Large intestine (tissue), 3 donors: ENCODE results near the gene SUSD3. TPM values are rescaled to one million over a fixed set of nuclear protein-coding genes. Genes with fewer than 3 reads are reported as not detected.

Experiments
- DNase-seq, 2 donors: peaks; one replicate each; pipeline versions ENCODE4 v3.0.0 to v3.0.0-alpha.2; 2013
- H3K27ac ChIP-seq: one replicate; pipeline ENCODE4 v1.5.1; 2013; ENCODE audit warnings: low read length
- H3K27me3 ChIP-seq: 2 replicates; pipeline ENCODE4 v1.6.1; 2013; ENCODE audit warnings: low read length; ENCODE audit not compliant: control insufficient read depth, insufficient read depth
- H3K36me3 ChIP-seq: 2 replicates; pipeline ENCODE4 v1.6.1; 2013; ENCODE audit warnings: low read length; ENCODE audit not compliant: control insufficient read depth, insufficient read depth
- H3K4me1 ChIP-seq: one replicate; pipeline ENCODE4 v1.6.1; 2013; ENCODE audit warnings: low read length; ENCODE audit not compliant: control insufficient read depth, insufficient read depth
- H3K4me3 ChIP-seq: one replicate; pipeline ENCODE4 v1.5.1; 2013; ENCODE audit warnings: low read length
- H3K9me3 ChIP-seq: one replicate; pipeline ENCODE4 v1.6.1; 2013; ENCODE audit warnings: mild to moderate bottlenecking, low read depth, low read length, moderate library complexity; ENCODE audit not compliant: control insufficient read depth
- WGBS: methylation state at CpG from one replicate; pipeline ENCODE4 v1.1.5; 2013; ENCODE audit warnings: low lambda C conversion rate; ENCODE audit not compliant: insufficient coverage; 5-methylcytosine and 5-hydroxymethylcytosine counted together
- polyA plus RNA-seq: library from polyadenylated mRNA; unstranded; fragments of 120-200 nt; gene quantifications from one replicate; pipeline ENCODE4 v1.2.1, GENCODE V29; 2013

The SUSD3 gene
- polyA plus RNA-seq, 1 donor, result 7.6 TPM

DNA sequence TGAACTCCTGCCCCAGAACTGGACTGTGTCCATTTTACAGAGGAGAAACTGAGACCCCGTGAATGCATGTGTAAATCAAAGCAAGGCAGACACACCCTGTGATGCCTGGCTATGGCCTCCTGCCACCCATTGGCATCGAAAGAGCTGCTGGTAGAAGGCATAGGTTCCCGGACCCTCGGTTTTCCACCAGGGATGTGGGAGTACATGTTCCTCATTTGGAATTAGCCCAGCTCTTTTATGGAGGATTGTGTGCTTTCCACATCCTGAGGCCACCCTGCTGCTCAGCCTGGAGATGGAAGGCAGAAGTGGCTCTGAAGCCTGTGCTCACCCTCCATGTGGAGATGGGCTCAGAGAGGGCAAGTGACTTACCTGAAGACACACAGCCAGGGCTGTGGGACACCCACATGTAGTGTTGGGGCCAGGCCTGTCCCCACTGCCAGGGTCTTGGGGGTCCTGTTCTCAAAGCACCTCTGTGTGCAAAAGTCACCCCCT, 2.8 kb downstream of the SUSD3 start:
- peaks cover 38% of the 10 kb centered on the region for H3K4me1 ChIP-seq
- no CpG with 5 or more reads among the region's 4 CpGs for WGBS
- H3K36me3 ChIP-seq, result no peaks in the 10 kb centered on the region
- DNase-seq, result no peak
- no peaks in the 10 kb centered on the region for H3K27me3 ChIP-seq
- no peaks in the 10 kb centered on the region for H3K9me3 ChIP-seq
- no peak overlapping the region for H3K4me3 ChIP-seq
- peak overlapping the region; percentile 73 for H3K27ac ChIP-seq

- peak overlapping the region; percentile 73 for H3K27ac ChIP-seq
- no peak overlapping the region for H3K4me3 ChIP-seq
- H3K9me3 ChIP-seq, result no peaks in the 10 kb centered on the region
- no peaks in the 10 kb centered on the region for H3K36me3 ChIP-seq
- WGBS, result no CpG with 5 or more reads among the region's 19 CpGs
- peak; percentile 85 to 97 for DNase-seq
- peaks cover 38% of the 10 kb centered on the region for H3K4me1 ChIP-seq
- H3K27me3 ChIP-seq, result no peaks in the 10 kb centered on the region
These were observed 3.6 kb downstream of the SUSD3 start for GRCh38 chr9:93061791-93062763.

DNA sequence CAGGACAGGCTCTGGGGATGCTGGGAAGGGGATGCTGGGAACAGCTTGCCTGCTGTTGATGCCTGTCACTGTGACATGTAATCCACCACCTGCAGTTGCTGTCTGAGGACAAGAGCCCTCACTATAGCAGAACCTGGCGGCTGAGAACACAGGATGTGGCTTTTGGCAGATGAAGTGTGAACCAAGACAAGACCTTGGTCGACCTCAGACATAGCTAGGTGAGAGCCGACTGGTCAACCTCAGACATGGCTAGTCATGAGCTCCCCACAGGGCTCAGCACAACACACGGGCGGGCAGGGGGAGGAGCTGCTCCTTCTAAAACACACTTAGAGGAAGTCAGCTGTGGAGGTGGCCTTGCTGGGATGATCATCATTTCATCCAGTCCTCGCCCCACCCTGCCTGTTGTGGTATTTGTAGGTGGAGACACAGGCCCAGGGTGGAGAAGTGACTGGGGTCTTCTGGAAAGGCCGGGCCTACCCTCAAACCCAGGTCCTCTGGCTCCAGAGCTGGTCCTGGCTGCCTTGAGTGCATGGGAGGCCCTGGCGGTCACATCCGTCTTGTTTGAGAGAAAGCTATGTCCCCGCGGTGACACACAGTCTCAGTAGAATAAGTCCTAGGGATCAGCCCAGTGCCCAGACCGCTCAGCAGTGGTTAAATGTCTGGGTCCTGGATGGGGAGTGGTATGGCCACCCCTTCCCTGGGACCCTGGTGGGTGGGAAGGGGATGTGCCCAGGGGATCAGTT, 6.1 kb downstream of the SUSD3 start:
- Histone ChIP-seq H3K9me3 (no peaks in the 10 kb centered on the region), H3K27me3 (no peaks in the 10 kb centered on the region), H3K36me3 (no peaks in the 10 kb centered on the region), H3K4me3 (no peak overlapping the region), H3K4me1 (peaks cover 28% of the 10 kb centered on the region), H3K27ac (no peak overlapping the region)
- WGBS, result 80% methylated on average over 1 of the region's 12 CpGs
- DNase-seq, result peak in 1 of 2 donors; percentile 58

DNA sequence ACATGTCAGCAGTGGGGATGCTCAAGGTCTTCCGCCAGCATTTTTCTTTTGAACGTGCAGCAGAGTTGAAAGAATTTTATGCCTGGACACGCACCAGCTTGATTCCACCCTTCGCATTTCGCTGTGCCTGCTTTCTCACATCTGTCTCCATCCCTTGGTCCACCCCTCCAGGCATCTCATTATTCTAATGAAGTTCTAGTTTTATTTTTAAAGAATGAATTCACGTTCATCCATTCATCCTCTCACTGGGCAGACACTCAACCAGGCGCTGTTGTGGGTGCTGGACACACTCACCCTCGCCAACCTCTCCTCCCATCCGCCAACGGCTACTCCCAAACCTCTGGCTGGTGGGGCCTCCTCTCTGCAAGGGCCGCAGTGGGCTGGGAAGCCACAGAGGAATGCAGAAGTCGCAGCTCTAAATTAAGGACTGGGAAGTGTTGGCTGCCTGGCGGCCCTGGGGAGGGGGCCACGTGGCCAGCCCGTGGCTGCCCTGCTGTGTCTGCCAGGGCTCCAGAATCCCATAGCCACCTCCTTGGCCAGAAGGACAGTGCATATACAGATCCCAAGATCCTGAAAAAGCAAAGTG, 6.7 kb downstream of the SUSD3 start:
- no peak overlapping the region for H3K27ac ChIP-seq

DNA sequence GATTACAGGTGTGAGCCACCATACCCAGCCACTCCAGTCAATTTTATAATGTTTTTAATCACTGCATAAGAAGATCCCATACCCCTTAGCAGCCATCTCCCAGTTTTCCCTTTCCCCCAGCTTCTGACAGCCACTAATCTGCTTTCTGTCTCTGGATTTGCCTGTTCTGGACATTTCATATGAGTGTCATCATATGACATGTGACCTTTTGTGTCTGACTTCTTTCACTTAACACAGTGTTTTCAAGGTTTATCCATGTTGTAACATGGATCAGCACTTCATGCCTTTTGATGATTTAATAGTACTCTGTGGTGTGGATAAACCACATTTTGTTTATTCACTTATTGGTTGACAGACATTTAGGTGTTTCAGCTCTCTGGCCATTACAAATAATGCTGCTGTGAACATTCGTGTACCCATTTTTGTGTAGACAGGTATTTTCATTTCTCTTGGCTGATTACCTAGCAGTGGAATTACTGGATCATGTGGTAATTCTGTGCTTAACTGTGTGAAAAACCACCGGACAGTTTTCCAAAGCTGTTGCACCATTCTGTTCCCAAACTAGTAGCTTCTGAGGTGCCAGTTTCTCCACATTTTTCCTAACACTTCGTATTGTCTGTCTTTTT, 8.6 kb downstream of the SUSD3 start:
- no peak for DNase-seq
- no peaks in the 10 kb centered on the region for H3K9me3 ChIP-seq
- H3K27me3 ChIP-seq, result no peaks in the 10 kb centered on the region

More for the DNA sequence above, 6.7 kb downstream of the SUSD3 start:
- peaks cover 22% of the 10 kb centered on the region for H3K4me1 ChIP-seq
- H3K4me3 ChIP-seq, result no peak overlapping the region
- DNase-seq, result no peak
- no peaks in the 10 kb centered on the region for H3K27me3 ChIP-seq
- no peaks in the 10 kb centered on the region for H3K9me3 ChIP-seq
- WGBS, result 88% methylated on average over 3 of the region's 15 CpGs
- H3K36me3 ChIP-seq, result no peaks in the 10 kb centered on the region

GRCh38 chr9:93068956-93069355, 10.5 kb downstream of the SUSD3 start:
- H3K27ac ChIP-seq, result no peak overlapping the region
- no peaks in the 10 kb centered on the region for H3K9me3 ChIP-seq
- H3K36me3 ChIP-seq, result no peaks in the 10 kb centered on the region
- H3K4me3 ChIP-seq, result no peak overlapping the region
- no peak for DNase-seq
- WGBS, result 100% methylated on average over 2 of the region's 4 CpGs
- H3K27me3 ChIP-seq, result no peaks in the 10 kb centered on the region
- no peaks in the 10 kb centered on the region for H3K4me1 ChIP-seq

More for the DNA sequence above, 8.6 kb downstream of the SUSD3 start:
- Histone ChIP-seq H3K4me1 (peaks cover 12% of the 10 kb centered on the region), H3K4me3 (no peak overlapping the region), H3K36me3 (no peaks in the 10 kb centered on the region), H3K27ac (no peak overlapping the region)
- WGBS, result 100% methylated on average over 2 of the region's 3 CpGs

DNA sequence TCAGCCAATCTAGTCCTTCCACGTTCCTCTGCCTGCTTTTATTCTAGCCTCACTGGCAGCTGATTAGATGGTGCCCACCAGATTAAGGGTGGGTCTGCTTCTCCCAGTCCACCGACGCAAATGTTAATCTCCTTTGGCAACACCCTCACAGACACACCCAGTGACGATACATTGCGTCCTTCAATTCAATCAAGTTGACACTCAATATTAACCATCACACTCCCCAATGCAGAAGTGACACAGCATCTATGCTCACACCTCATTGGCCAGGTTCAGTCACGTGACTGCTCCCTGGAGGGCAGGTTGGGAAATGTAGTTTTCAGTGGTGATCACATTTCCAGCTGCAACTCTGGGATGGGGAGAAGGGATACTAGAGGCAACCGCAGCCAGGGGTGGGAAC, 13.0 kb downstream of the SUSD3 start:
- no peaks in the 10 kb centered on the region for H3K36me3 ChIP-seq
- H3K9me3 ChIP-seq, result no peaks in the 10 kb centered on the region
- H3K27ac ChIP-seq, result no peak overlapping the region
- no peak overlapping the region for H3K4me3 ChIP-seq
- H3K4me1 ChIP-seq, result no peaks in the 10 kb centered on the region
- no peaks in the 10 kb centered on the region for H3K27me3 ChIP-seq
- no CpG with 5 or more reads among the region's 7 CpGs for WGBS
- DNase-seq, result no peak

- H3K4me1 ChIP-seq, result no peaks in the 10 kb centered on the region
- no CpG with 5 or more reads among the region's 5 CpGs for WGBS
- no peaks in the 10 kb centered on the region for H3K36me3 ChIP-seq
- no peaks in the 10 kb centered on the region for H3K27me3 ChIP-seq
- H3K9me3 ChIP-seq, result no peaks in the 10 kb centered on the region
- H3K27ac ChIP-seq, result no peak overlapping the region
- H3K4me3 ChIP-seq, result no peak overlapping the region
- DNase-seq, result no peak
These were observed 13.9 kb downstream of the SUSD3 start for GRCh38 chr9:93072383-93072795.

- WGBS, result 100% methylated on average over 2 of the region's 12 CpGs
- no peak overlapping the region for H3K4me3 ChIP-seq
- no peaks in the 10 kb centered on the region for H3K4me1 ChIP-seq
- H3K9me3 ChIP-seq, result no peaks in the 10 kb centered on the region
- H3K27ac ChIP-seq, result no peak overlapping the region
- H3K27me3 ChIP-seq, result no peaks in the 10 kb centered on the region
- no peak for DNase-seq
- H3K36me3 ChIP-seq, result no peaks in the 10 kb centered on the region
These were observed 17.7 kb downstream of the SUSD3 start for GRCh38 chr9:93076101-93076791.
